T-helper 1 cell treated with Interleukin-12 subunit alpha and Interleukin-12 subunit beta and Interleukin-4 antibody, amounts not matched to agents 30 μg/mL and 1 μg/mL, for 36 hours (primary cell): ENCODE data around the gene SLC16A12.

Source experiments
- H3K27ac Mint-ChIP-seq: one replicate; pipeline ENCODE4 v1.8.0; 2021; ENCODE audit warnings: mild to moderate bottlenecking, mixed read lengths
- H3K27me3 Mint-ChIP-seq: one replicate; pipeline ENCODE4 v1.8.0; 2021; ENCODE audit warnings: low read depth, mixed read lengths
- H3K36me3 Mint-ChIP-seq: one replicate; pipeline ENCODE4 v1.8.0; 2021; ENCODE audit warnings: low read depth, mixed read lengths
- H3K4me1 Mint-ChIP-seq: one replicate; pipeline ENCODE4 v1.8.0; 2021; ENCODE audit warnings: low read depth, mixed read lengths
- H3K4me3 Mint-ChIP-seq: one replicate; pipeline ENCODE4 v1.8.0; 2021; ENCODE audit warnings: mild to moderate bottlenecking, moderate library complexity, mixed read lengths
- H3K9me3 Mint-ChIP-seq: one replicate; pipeline ENCODE4 v1.8.0; 2021; ENCODE audit warnings: mixed read lengths

SLC16A12 gene, protein sequence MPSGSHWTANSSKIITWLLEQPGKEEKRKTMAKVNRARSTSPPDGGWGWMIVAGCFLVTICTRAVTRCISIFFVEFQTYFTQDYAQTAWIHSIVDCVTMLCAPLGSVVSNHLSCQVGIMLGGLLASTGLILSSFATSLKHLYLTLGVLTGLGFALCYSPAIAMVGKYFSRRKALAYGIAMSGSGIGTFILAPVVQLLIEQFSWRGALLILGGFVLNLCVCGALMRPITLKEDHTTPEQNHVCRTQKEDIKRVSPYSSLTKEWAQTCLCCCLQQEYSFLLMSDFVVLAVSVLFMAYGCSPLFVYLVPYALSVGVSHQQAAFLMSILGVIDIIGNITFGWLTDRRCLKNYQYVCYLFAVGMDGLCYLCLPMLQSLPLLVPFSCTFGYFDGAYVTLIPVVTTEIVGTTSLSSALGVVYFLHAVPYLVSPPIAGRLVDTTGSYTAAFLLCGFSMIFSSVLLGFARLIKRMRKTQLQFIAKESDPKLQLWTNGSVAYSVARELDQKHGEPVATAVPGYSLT

DNA sequence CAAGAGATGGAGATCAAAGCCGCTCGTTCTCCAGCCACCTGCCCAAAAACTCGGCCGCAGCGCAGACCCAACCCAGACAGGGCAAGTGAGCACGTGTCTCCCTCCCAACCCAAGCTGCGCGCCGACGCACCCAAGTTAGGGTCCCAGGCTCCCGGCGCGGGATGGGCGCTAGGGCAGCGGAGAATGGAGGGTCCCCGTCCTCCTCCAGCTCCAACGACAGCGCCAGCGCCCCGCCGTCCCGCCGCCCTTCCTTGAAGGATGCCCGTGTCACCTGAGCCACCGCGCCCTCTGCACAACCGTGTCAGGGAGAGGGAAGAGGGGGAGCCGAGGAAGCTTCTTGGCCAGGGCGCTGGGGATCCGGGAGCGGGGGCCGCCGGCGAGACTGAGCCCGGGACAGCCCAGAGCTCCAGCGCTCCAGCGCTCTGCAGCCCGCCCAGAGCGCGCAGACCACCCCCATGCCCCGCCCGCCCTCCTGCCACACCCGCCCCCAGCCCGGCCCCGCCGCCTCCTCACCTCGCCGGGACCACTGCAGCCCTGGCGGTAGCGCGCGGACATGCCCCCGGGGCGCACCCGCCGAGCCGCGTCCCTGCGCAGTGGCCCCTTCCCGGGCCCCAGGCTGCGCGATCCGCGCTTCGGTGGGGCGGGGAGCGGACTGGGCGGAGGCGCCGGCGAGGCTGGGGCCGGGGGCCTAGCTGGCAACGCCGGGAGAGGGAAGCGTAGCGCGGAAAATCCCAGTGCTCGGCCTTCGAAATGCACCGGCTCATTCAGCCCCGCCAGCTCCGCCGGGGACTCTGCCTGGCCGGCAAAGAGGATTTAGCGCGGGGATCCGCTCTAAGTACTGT lies at the start of gene SLC16A12:
TSS of gene SLC16A12 (minus strand) at position 424 of the 842 bp plus-strand sequence. CDS start 73,016 bp downstream, outside the sequence.
- peaks cover 7% of the 10 kb centered on the region for H3K4me1 Mint-ChIP-seq
- no peak within 1 kb of the TSS for H3K27ac Mint-ChIP-seq
- no peak within 1 kb of the TSS for H3K4me3 Mint-ChIP-seq
- no peaks in the 10 kb centered on the region for H3K9me3 Mint-ChIP-seq
- H3K36me3 Mint-ChIP-seq, result no peaks in the 10 kb centered on the region
- peaks cover 73% of the 10 kb centered on the region for H3K27me3 Mint-ChIP-seq

DNA sequence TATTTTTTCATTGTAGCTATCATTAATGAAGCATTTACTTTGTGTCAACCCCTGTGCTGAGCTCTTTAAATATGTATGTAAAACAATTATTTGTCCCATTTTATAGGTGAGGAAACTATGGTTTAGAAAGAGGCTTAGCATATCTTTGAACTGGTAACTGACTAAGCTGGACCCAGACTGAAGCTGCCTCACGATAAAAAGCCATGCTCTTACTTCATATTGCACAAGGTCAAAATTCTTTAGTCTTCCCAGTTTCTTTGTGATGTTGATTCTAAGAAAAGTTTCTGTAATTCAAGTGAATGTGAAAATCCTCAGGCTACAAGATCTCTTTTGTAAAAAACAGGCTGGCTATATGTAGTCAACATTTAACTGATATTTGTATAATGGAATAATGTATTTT lies 46.6 kb upstream of the SLC16A12 start:
- Mint-ChIP-seq H3K4me3 (no peak overlapping the region), H3K36me3 (peaks cover under 1% of the 10 kb centered on the region), H3K4me1 (no peaks in the 10 kb centered on the region), H3K9me3 (no peaks in the 10 kb centered on the region), H3K27me3 (no peaks in the 10 kb centered on the region), H3K27ac (no peak overlapping the region)

DNA sequence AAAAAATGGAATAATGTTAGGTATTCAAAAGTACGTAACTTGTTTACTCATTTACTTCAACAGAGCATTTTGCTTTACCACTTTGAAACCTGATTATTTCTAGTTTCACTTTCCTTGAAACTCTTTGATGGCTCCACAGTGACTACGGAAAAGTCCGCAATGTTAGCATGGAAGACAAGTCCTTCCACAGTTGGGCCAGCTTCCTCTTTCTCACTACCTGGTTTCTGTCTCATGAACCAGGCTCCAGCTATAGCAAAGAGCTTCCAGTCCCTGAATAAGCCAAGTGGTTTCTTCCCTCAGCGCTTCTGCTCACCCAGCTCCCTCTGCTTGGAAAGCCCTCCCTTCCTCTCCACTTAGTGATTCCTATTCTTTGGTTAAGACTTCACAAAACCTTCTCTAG lies 44.8 kb upstream of the SLC16A12 start:
- Mint-ChIP-seq H3K36me3 (no peaks in the 10 kb centered on the region), H3K27me3 (peaks cover under 1% of the 10 kb centered on the region), H3K9me3 (no peaks in the 10 kb centered on the region), H3K4me1 (no peaks in the 10 kb centered on the region), H3K27ac (no peak overlapping the region), H3K4me3 (no peak overlapping the region)

DNA sequence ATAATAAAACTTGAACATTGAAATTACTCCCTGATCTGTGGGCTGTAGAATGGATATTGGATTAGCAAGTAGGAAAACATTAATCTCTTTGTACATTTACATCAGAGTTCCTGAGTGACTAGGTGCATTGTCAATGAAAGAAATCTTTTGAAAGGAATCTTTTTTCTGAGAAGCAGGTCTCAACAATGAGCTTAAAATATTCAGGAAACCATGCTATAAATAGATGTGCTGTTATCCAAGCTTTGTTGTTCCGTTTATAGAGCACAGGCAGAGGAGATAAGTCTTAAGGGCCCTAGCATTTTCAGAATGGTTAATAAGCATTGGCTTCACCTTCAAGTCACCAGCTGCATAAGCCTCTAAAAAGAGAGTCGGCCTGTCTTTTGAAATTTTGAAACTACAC lies 41.3 kb upstream of the SLC16A12 start:
- Mint-ChIP-seq H3K4me3 (no peak overlapping the region), H3K36me3 (no peaks in the 10 kb centered on the region), H3K9me3 (no peaks in the 10 kb centered on the region), H3K27me3 (peaks cover 4% of the 10 kb centered on the region), H3K27ac (no peak overlapping the region), H3K4me1 (no peaks in the 10 kb centered on the region)

DNA sequence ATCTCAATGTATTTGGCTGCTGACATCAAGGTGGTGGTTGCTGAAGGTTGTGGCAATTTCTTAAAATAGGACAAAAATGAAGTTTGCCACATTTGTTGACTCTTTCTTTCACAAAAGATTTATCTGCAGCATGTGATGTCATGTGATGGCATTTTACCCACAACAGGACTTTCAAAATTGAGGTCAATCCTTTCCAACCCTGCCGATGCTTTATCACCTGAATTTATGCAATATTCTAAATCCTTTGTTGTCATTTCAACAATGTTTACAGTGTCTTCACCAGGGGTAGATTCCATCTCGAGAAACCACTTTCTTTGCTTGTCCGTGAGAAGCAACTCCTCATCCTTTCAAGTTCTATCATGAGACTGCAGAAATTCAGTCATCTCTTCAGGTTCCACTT lies 40.6 kb upstream of the SLC16A12 start:
- H3K27ac Mint-ChIP-seq, result no peak overlapping the region
- H3K4me1 Mint-ChIP-seq, result no peaks in the 10 kb centered on the region
- H3K27me3 Mint-ChIP-seq, result peaks cover 4% of the 10 kb centered on the region
- no peak overlapping the region for H3K4me3 Mint-ChIP-seq
- H3K36me3 Mint-ChIP-seq, result no peaks in the 10 kb centered on the region
- H3K9me3 Mint-ChIP-seq, result no peaks in the 10 kb centered on the region

DNA sequence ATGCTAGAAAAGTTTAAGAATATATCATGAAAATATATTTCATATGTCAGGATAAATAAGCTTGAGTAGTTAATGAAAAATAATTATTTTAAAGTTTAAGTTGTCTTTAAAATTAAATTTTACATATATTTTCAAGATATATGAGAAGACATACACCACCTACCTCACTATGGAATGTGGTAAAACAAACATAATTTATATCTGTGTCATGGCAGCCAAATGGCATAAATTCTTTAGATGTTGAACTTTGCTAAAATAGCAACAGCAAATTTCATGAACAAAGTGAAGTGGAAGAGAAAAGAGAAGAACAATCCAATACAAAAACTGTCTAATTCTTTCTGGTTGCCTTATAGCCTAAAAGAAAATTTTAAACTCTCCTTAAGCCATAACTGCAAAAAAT lies 39.6 kb upstream of the SLC16A12 start:
- no peaks in the 10 kb centered on the region for H3K36me3 Mint-ChIP-seq
- no peak overlapping the region for H3K27ac Mint-ChIP-seq
- H3K4me3 Mint-ChIP-seq, result no peak overlapping the region
- no peaks in the 10 kb centered on the region for H3K4me1 Mint-ChIP-seq
- H3K27me3 Mint-ChIP-seq, result peaks cover 8% of the 10 kb centered on the region
- H3K9me3 Mint-ChIP-seq, result no peaks in the 10 kb centered on the region

DNA sequence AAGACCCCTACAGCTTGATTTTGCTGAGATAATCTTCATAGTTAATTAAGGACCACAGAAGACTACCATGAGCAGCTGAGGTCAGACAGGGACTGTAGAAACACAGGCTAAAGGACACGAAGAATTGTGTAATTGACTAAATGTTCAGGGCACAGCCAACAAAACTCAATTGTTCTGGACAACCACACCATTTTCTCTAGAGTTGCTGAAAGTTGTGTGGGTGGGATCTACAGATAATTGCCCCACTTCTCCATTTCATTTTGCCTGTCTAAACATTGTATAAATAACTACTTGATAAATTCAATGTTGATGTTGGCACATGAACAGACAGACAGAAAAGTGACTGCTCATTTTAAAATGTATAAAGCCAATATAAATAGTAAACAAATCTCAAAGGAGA lies 39.0 kb upstream of the SLC16A12 start:
- Mint-ChIP-seq H3K27ac (no peak overlapping the region), H3K27me3 (peaks cover 8% of the 10 kb centered on the region), H3K9me3 (no peaks in the 10 kb centered on the region), H3K36me3 (no peaks in the 10 kb centered on the region), H3K4me1 (no peaks in the 10 kb centered on the region), H3K4me3 (no peak overlapping the region)

DNA sequence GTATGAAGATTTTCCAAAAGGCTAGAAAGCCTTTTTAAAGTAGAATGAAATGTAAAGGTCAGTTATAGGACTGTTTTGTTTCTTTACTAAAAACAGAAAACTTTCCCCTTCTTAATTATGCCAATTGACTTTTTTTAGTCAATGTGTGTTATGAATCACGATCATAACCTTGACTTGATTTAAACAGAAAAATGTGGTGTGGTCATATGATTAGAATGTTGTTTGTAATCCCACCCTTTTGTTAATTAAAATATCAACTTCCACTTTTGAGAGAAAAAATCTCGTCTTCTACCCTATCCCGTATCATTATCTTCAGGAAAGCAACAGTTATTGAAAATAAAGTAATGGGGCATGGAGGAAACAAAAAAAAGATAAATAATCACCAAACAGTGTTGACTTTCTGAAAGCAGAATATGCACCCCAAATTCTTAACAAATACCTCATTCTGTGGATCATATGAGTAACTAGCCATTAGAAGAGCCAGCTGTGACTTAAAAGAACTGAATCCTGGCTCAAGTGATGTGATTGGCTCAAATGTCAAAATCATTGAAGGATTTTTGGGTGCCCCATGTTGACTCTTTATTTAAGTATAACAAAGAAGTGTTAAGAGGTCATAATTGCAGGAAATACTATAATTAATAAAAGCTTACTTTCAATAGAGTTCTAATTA lies 32.3 kb upstream of the SLC16A12 start:
- Mint-ChIP-seq H3K27ac (no peak overlapping the region), H3K27me3 (peaks cover 25% of the 10 kb centered on the region), H3K4me3 (no peak overlapping the region), H3K4me1 (no peaks in the 10 kb centered on the region), H3K9me3 (no peaks in the 10 kb centered on the region), H3K36me3 (no peaks in the 10 kb centered on the region)

DNA sequence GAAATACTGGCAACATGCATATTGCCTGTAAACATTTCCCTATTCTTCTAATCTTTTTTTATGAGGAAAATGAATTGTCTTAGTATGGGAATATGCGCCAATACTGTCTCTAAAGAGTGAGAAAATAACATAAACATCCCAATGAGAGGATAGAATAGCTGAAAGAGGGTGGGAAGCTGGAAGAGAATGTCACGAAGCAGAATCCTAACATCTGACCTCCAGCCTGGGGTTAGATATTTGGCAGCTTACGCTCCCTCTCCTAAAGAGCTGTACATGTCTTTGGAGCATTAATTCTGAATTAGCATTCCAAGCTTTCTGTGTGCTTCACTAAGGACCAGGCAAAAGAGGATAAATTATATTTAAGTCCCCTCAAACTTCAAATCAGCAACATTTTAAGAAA lies 31.6 kb upstream of the SLC16A12 start:
- no peak overlapping the region for H3K27ac Mint-ChIP-seq
- no peak overlapping the region for H3K4me3 Mint-ChIP-seq
- H3K4me1 Mint-ChIP-seq, result no peaks in the 10 kb centered on the region
- no peaks in the 10 kb centered on the region for H3K36me3 Mint-ChIP-seq
- H3K9me3 Mint-ChIP-seq, result no peaks in the 10 kb centered on the region
- H3K27me3 Mint-ChIP-seq, result peaks cover 30% of the 10 kb centered on the region

DNA sequence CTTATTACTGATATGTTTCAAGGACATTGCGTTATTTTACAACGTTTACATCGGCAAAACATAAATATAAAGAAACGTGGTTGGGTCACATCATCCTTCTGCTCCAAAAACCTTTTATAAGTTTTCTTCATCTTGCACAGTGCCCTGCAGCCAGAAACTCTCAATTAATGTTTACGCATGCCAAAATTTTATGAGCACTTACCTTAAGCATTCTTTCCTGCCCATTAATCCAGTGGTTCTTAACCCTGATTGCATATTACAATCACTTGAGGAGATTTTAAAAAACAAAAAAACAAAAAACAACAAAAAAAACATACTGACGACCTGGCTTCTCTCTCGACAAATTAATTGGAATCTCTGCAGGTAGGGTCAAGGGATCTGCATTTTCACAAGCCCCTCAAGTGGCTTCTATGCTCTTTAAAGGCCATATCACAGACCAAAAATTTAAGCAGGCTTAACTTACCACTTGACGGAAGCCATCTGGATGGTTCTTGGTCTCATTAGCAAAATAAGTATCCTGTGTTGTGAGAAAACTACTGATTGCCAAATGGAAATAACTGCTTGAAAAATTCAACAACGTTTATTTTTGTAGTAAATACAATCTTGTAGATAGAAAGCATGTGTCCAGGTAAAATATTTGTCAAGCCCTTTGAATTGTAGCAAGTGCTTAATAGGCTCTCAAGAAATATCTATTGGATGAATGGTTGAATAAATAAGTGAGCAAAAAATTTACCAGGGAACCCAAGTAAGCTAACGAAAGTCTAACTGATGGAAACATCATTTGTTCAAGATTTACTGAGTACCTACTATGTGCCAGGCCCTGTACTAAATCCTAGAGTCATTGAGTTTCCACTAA lies 30.9 kb upstream of the SLC16A12 start:
- Mint-ChIP-seq H3K36me3 (no peaks in the 10 kb centered on the region), H3K27ac (no peak overlapping the region), H3K27me3 (peaks cover 35% of the 10 kb centered on the region), H3K4me3 (no peak overlapping the region), H3K4me1 (no peaks in the 10 kb centered on the region), H3K9me3 (no peaks in the 10 kb centered on the region)

DNA sequence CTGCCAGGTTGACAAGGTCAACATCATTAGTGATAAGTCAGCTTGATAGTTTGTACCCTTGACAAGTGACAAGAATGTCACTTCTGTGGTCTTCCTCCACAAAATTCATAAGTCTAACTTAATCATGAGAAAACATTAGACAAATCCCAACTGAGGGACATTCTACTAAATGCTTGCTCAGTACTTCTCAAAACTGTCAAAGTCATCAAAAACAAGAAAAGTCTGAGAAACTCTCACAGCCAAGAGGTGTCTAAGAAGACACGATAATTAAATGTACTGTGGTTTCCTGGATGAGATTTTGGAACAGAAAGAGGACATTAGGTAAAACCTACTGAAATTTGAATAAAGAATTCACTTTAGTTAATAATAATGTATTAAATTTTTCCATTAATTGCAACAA lies 29.8 kb upstream of the SLC16A12 start:
- H3K9me3 Mint-ChIP-seq, result no peaks in the 10 kb centered on the region
- H3K4me1 Mint-ChIP-seq, result no peaks in the 10 kb centered on the region
- no peak overlapping the region for H3K27ac Mint-ChIP-seq
- no peak overlapping the region for H3K4me3 Mint-ChIP-seq
- peaks cover 40% of the 10 kb centered on the region for H3K27me3 Mint-ChIP-seq
- no peaks in the 10 kb centered on the region for H3K36me3 Mint-ChIP-seq

DNA sequence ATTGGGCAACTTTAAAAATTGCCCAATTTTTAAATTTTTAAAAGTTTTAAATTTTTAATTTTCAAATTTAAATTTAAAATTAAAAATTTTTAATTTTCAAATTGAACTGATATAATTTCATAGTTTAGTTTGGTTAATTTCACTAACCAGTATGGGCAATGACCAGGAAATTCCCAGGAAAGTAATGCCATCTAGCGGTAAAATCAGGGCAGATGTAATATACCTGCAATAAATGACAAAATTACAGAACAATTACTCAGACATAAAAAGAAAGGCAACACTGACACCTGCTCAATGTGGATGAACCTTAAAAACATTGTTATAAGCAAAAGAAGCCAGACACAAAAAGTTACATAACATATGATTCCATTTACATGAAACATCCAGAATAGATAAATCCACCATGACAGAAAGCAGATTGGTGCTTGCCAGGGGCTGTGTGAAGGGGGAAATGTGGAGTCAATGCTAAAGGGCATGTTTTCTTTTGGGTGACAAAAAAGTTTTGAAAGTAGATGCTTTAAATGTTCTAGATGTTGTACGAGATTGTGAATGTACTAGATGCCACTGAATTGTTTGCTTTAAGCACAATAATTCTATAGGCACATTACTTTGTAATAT lies 28.6 kb upstream of the SLC16A12 start:
- peaks cover 38% of the 10 kb centered on the region for H3K27me3 Mint-ChIP-seq
- no peaks in the 10 kb centered on the region for H3K4me1 Mint-ChIP-seq
- H3K4me3 Mint-ChIP-seq, result no peak overlapping the region
- no peaks in the 10 kb centered on the region for H3K9me3 Mint-ChIP-seq
- H3K27ac Mint-ChIP-seq, result no peak overlapping the region
- H3K36me3 Mint-ChIP-seq, result no peaks in the 10 kb centered on the region

DNA sequence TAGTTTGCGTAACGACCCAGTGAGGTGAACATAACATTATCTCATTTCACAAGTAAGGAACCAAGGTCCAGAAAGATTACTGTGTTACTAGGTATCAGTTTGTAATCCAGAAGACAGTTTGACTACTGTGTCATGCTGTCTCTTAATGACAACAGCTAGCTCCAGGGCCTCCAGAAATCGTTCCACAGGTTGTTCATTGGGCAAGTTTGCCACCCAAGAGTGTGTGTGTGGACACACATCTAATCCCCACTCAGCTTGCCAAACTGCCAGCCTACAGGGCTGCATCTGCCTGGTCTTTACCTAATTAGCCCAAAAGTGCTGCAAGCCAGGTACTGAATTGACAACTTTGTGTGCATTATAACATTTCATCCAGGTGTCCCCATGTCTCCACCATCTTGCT lies 27.9 kb upstream of the SLC16A12 start:
- no peaks in the 10 kb centered on the region for H3K36me3 Mint-ChIP-seq
- H3K27ac Mint-ChIP-seq, result no peak overlapping the region
- H3K27me3 Mint-ChIP-seq, result peaks cover 38% of the 10 kb centered on the region
- no peaks in the 10 kb centered on the region for H3K4me1 Mint-ChIP-seq
- no peaks in the 10 kb centered on the region for H3K9me3 Mint-ChIP-seq
- H3K4me3 Mint-ChIP-seq, result no peak overlapping the region
